HUES6 (cell line): ENCODE data around the gene GALK2.
"Not testable (repeated sequence)": the region's sequence is repeated elsewhere in the genome, so short reads cannot be mapped to it uniquely, and the experiment has no call there.

Experiments
- H3K27ac ChIP-seq: 2 replicates; pipeline ENCODE4 v1.7.0; 2013; ENCODE audit warnings: low read depth, mild to moderate bottlenecking, low read length, inconsistent platforms
- H3K27me3 ChIP-seq: 2 replicates; pipeline ENCODE4 v1.6.1; 2013; ENCODE audit warnings: low read length; ENCODE audit not compliant: control insufficient read depth, insufficient read depth
- H3K36me3 ChIP-seq: 2 replicates; pipeline ENCODE4 v1.6.1; 2013; ENCODE audit warnings: low read length; ENCODE audit not compliant: control insufficient read depth, insufficient read depth
- H3K4me1 ChIP-seq: 2 replicates; pipeline ENCODE4 v1.6.1; 2013; ENCODE audit warnings: low read length; ENCODE audit not compliant: control insufficient read depth, insufficient read depth
- H3K4me3 ChIP-seq: 2 replicates; pipeline ENCODE4 v1.5.1; 2013; ENCODE audit warnings: low read depth, low read length
- H3K9ac ChIP-seq: one replicate; pipeline ENCODE4 v1.6.1; 2013; ENCODE audit warnings: mild to moderate bottlenecking, low read length
- H3K9me3 ChIP-seq: 2 replicates; pipeline ENCODE4 v1.6.1; 2013; ENCODE audit warnings: low read depth, low read length; ENCODE audit not compliant: control insufficient read depth, insufficient read depth

Gene GALK2

GRCh38 chr15:49188933-49189332 lies 18.9 kb downstream of the GALK2 start:
- Histone ChIP-seq H3K9ac (no peak overlapping the region), H3K36me3 (no peaks in the 10 kb centered on the region), H3K4me3 (no peak overlapping the region), H3K9me3 (no peaks in the 10 kb centered on the region), H3K27me3 (no peaks in the 10 kb centered on the region), H3K4me1 (peaks cover 22% of the 10 kb centered on the region), H3K27ac (no peak overlapping the region)

- Histone ChIP-seq H3K27me3 (no peaks in the 10 kb centered on the region), H3K4me1 (peaks cover 22% of the 10 kb centered on the region), H3K27ac (no peak overlapping the region), H3K9me3 (no peaks in the 10 kb centered on the region), H3K36me3 (no peaks in the 10 kb centered on the region), H3K4me3 (no peak overlapping the region), H3K9ac (no peak overlapping the region)
Observed at GRCh38 chr15:49189631-49190030, 19.6 kb downstream of the GALK2 start.

GRCh38 chr15:49190586-49190985 lies 20.5 kb downstream of the GALK2 start:
- Histone ChIP-seq H3K4me3 (no peak overlapping the region), H3K9me3 (no peaks in the 10 kb centered on the region), H3K4me1 (peaks cover 22% of the 10 kb centered on the region), H3K36me3 (no peaks in the 10 kb centered on the region), H3K27ac (no peak overlapping the region), H3K27me3 (no peaks in the 10 kb centered on the region), H3K9ac (no peak overlapping the region)

GRCh38 chr15:49191892-49192291 lies 21.8 kb downstream of the GALK2 start:
- no peak overlapping the region for H3K27ac ChIP-seq
- no peaks in the 10 kb centered on the region for H3K27me3 ChIP-seq
- H3K36me3 ChIP-seq: no peaks in the 10 kb centered on the region
- no peak overlapping the region for H3K4me3 ChIP-seq
- no peaks in the 10 kb centered on the region for H3K9me3 ChIP-seq
- H3K9ac ChIP-seq: no peak overlapping the region
- H3K4me1 ChIP-seq: peaks cover 22% of the 10 kb centered on the region

DNA sequence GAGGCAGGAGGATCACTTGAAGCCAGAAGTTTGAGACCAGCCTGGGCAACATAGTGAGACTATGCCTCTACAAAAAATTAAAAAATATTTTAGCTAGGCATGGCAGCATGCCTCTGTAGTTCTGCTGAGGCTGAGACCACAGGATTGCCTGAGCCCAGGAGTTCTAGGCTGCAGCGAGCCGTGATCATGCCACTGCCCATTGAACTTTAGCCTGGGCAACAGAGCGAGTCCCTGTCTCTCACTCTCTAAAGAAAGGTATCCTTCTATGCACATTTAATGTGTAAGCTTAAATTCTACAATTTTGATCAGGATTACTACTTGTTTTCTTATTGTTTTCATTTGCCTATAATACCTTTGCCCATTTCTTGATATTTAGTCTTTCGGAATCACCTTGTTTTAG lies 26.8 kb downstream of the GALK2 start:
- Histone ChIP-seq H3K27ac (no peak overlapping the region), H3K27me3 (no peaks in the 10 kb centered on the region), H3K9ac (no peak overlapping the region), H3K9me3 (no peaks in the 10 kb centered on the region), H3K4me1 (no peaks in the 10 kb centered on the region), H3K4me3 (no peak overlapping the region), H3K36me3 (no peaks in the 10 kb centered on the region)

DNA sequence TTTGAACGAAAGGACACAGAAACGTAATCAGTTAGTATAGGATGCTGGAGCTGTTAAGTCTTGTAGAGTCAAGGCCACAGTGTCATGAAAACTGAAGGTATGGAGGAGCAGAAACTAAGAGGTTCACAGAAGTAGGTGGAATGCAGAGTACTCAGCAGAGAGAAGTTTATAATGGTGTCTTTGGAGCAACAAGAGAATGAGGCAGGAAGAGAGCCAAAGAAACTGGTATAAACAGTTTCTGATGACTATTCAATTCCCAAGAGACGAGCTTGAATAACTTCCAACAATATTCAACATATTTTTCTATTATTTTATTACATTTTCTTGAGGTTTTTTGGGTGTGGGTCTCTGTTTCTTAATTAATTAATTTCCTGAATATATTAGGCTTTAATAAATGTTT lies 29.6 kb downstream of the GALK2 start:
- Histone ChIP-seq H3K36me3 (no peaks in the 10 kb centered on the region), H3K9me3 (no peaks in the 10 kb centered on the region), H3K9ac (no peak overlapping the region), H3K4me1 (no peaks in the 10 kb centered on the region), H3K27me3 (no peaks in the 10 kb centered on the region), H3K4me3 (no peak overlapping the region), H3K27ac (no peak overlapping the region)

- H3K4me1 ChIP-seq: no peaks in the 10 kb centered on the region
- no peak overlapping the region for H3K4me3 ChIP-seq
- H3K27me3 ChIP-seq: no peaks in the 10 kb centered on the region
- H3K27ac ChIP-seq: no peak overlapping the region
- H3K9me3 ChIP-seq: no peaks in the 10 kb centered on the region
- H3K9ac ChIP-seq: no peak overlapping the region
- no peaks in the 10 kb centered on the region for H3K36me3 ChIP-seq
Observed at GRCh38 chr15:49200347-49200746, 30.3 kb downstream of the GALK2 start.

- peaks cover 16% of the 10 kb centered on the region; the same call in 1 of the 2 replicates for H3K9me3 ChIP-seq
- H3K36me3 ChIP-seq, H3K27ac ChIP-seq, H3K4me3 ChIP-seq, H3K9ac ChIP-seq, H3K4me1 ChIP-seq, H3K27me3 ChIP-seq: not testable (repeated sequence)
Observed at GRCh38 chr15:49208102-49208501, 38.1 kb downstream of the GALK2 start.

DNA sequence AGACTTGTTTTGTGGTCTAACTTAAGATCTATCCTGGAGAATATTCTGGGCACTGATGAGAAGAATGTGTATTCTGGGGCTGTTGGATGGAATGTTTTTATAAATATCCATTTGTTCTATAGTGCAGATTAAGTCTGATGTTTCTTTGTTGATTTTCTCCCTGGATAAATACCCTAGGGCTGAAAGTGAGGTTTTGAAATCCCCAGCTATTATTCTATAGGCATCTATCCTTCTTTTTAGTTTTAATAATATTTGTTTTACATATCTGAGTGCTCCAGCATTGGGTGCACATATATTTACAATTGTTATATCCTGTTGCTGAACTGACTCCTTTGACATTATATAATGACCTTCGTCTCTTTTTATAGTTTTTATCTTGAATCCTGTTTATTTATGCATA lies 42.9 kb downstream of the GALK2 start:
- Histone ChIP-seq H3K27me3 (no peaks in the 10 kb centered on the region), H3K4me1 (no peaks in the 10 kb centered on the region), H3K4me3 (no peak overlapping the region), H3K9ac (no peak overlapping the region), H3K9me3 (peaks cover 16% of the 10 kb centered on the region; the same call in 1 of the 2 replicates), H3K27ac (no peak overlapping the region), H3K36me3 (no peaks in the 10 kb centered on the region)

- H3K9ac ChIP-seq: no peak overlapping the region
- no peak overlapping the region for H3K4me3 ChIP-seq
- H3K4me1 ChIP-seq: no peaks in the 10 kb centered on the region
- no peaks in the 10 kb centered on the region for H3K36me3 ChIP-seq
- H3K27ac ChIP-seq: no peak overlapping the region
- 0 out of 2 replicates have a peak, but pooled peaks cover 3% of the 10 kb centered on the region for H3K9me3 ChIP-seq
- H3K27me3 ChIP-seq: no peaks in the 10 kb centered on the region
Observed at GRCh38 chr15:49215768-49216739, 46.0 kb downstream of the GALK2 start.

DNA sequence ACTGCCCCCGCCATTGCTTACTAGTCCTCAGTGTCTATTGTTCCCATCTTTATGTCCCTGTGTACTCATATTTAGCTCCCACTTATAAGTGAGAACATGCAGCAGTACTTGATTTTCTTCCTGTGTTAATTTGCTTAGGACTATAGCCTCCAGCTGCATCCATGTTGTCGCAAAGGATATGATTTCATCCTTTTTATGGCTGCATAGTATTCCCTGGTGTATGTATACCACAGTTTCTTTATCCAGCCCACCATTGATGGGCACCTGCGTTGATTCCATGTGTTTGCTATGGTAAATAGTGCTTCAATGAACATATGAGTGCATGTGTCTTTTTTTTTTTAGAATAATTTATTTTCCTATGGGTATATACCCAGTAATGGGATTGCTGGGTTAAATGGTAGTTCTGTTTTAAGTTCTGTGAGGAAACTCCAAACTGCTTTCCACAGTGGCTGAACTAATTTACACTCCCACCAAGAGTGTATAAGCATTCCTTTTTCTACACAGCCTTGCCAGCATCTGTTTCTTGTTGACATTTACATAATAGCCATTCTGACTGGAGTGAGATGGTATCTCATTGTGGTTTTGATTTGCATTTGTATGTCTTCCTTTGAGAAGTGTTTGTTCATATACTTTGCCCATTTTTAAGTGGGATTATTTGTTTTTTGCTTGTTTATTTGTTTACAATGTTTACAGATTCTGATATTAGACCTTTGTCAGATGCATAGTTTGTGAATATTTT lies 53.7 kb downstream of the GALK2 start:
- no peak overlapping the region for H3K27ac ChIP-seq
- peaks cover 10% of the 10 kb centered on the region for H3K4me1 ChIP-seq
- no peaks in the 10 kb centered on the region for H3K27me3 ChIP-seq
- H3K9me3 ChIP-seq: 0 out of 2 replicates have a peak, but pooled peaks cover 5% of the 10 kb centered on the region
- no peaks in the 10 kb centered on the region for H3K36me3 ChIP-seq
- H3K4me3 ChIP-seq: no peak overlapping the region
- no peak overlapping the region for H3K9ac ChIP-seq
